ES-I3 (cell line): ENCODE results near the gene KIF5C.

Experiments
- H3K36me3 ChIP-seq: 2 replicates; pipeline ENCODE4 v1.6.1; 2013; ENCODE audit warnings: mild to moderate bottlenecking, low read length, control low read depth, moderate library complexity; ENCODE audit not compliant: insufficient read depth
- H3K4me1 ChIP-seq: 2 replicates; pipeline ENCODE4 v1.6.1; 2013; ENCODE audit warnings: mild to moderate bottlenecking, control low read depth, low read length; ENCODE audit not compliant: insufficient read depth
- H3K9ac ChIP-seq: 2 replicates; pipeline ENCODE4 v1.6.1; 2013; ENCODE audit warnings: low read depth, mild to moderate bottlenecking, low read length, moderate library complexity
- H3K9me3 ChIP-seq: 2 replicates; pipeline ENCODE4 v1.6.1; 2013; ENCODE audit warnings: mild to moderate bottlenecking, low read length, moderate library complexity; ENCODE audit not compliant: control insufficient read depth, insufficient read depth

Gene KIF5C

GRCh38 chr2:149038442-149039212 lies 163.6 kb downstream of the KIF5C start, which contains the start of gene LYPD6B:
Gene LYPD6B (plus strand): TSS chr2:149038699. CDS start chr2:149130949, 92,250 bp downstream.
- Histone ChIP-seq H3K9me3 (no peaks in the 10 kb centered on the region), H3K36me3 (no peaks in the 10 kb centered on the region), H3K9ac (peak within 1 kb of the TSS; percentile 71), H3K4me1 (0 out of 2 replicates have a peak, but pooled peaks cover 6% of the 10 kb centered on the region)

GRCh38 chr2:149039213-149039724 lies 164.2 kb downstream of the KIF5C start:
- H3K4me1 ChIP-seq = 0 out of 2 replicates have a peak, but pooled peaks cover 5% of the 10 kb centered on the region
- no peaks in the 10 kb centered on the region for H3K9me3 ChIP-seq
- H3K36me3 ChIP-seq = no peaks in the 10 kb centered on the region
- peak overlapping the region; percentile 71 for H3K9ac ChIP-seq

- Histone ChIP-seq H3K9ac (no peak overlapping the region), H3K4me1 (0 out of 2 replicates have a peak, but pooled peaks cover 2% of the 10 kb centered on the region)
These were observed 165.4 kb downstream of the KIF5C start for GRCh38 chr2:149040451-149040850.

GRCh38 chr2:149041482-149041881 lies 166.5 kb downstream of the KIF5C start:
- Histone ChIP-seq H3K36me3 (no peaks in the 10 kb centered on the region), H3K9ac (no peak overlapping the region), H3K9me3 (no peaks in the 10 kb centered on the region), H3K4me1 (0 out of 2 replicates have a peak, but pooled peaks cover 2% of the 10 kb centered on the region)

More at GRCh38 chr2:149040451-149040850, 165.4 kb downstream of the KIF5C start:
- Histone ChIP-seq H3K36me3 (no peaks in the 10 kb centered on the region), H3K9me3 (no peaks in the 10 kb centered on the region)

- Histone ChIP-seq H3K4me1 (0 out of 2 replicates have a peak, but pooled peaks cover 2% of the 10 kb centered on the region), H3K9ac (no peak overlapping the region), H3K9me3 (no peaks in the 10 kb centered on the region), H3K36me3 (no peaks in the 10 kb centered on the region)
These were observed 167.9 kb downstream of the KIF5C start for GRCh38 chr2:149042881-149043280.

GRCh38 chr2:149044500-149044899 lies 169.5 kb downstream of the KIF5C start:
- Histone ChIP-seq H3K4me1 (no peaks in the 10 kb centered on the region), H3K9ac (no peak overlapping the region), H3K36me3 (no peaks in the 10 kb centered on the region), H3K9me3 (no peaks in the 10 kb centered on the region)

GRCh38 chr2:149047118-149047517 lies 172.1 kb downstream of the KIF5C start:
- no peaks in the 10 kb centered on the region for H3K4me1 ChIP-seq
- no peaks in the 10 kb centered on the region for H3K36me3 ChIP-seq
- H3K9ac ChIP-seq = no peak overlapping the region
- no peaks in the 10 kb centered on the region for H3K9me3 ChIP-seq

GRCh38 chr2:149049142-149049541 lies 174.1 kb downstream of the KIF5C start:
- Histone ChIP-seq H3K9ac (no peak overlapping the region), H3K4me1 (no peaks in the 10 kb centered on the region)

GRCh38 chr2:149050188-149050587 lies 175.2 kb downstream of the KIF5C start:
- Histone ChIP-seq H3K9ac (no peak overlapping the region), H3K36me3 (no peaks in the 10 kb centered on the region), H3K9me3 (no peaks in the 10 kb centered on the region), H3K4me1 (no peaks in the 10 kb centered on the region)

More at GRCh38 chr2:149049142-149049541, 174.1 kb downstream of the KIF5C start:
- Histone ChIP-seq H3K9me3 (no peaks in the 10 kb centered on the region), H3K36me3 (no peaks in the 10 kb centered on the region)

- Histone ChIP-seq H3K36me3 (no peaks in the 10 kb centered on the region), H3K9ac (no peak overlapping the region; the same call in 1 of the 2 replicates), H3K4me1 (no peaks in the 10 kb centered on the region), H3K9me3 (no peaks in the 10 kb centered on the region)
These were observed 180.7 kb downstream of the KIF5C start for GRCh38 chr2:149055751-149056150.

- H3K4me1 ChIP-seq = no peaks in the 10 kb centered on the region
- no peaks in the 10 kb centered on the region for H3K9me3 ChIP-seq
- no peak overlapping the region for H3K9ac ChIP-seq
- H3K36me3 ChIP-seq = no peaks in the 10 kb centered on the region
These were observed 181.7 kb downstream of the KIF5C start for GRCh38 chr2:149056541-149057255.

GRCh38 chr2:149057401-149057800 lies 182.4 kb downstream of the KIF5C start:
- H3K9me3 ChIP-seq = no peaks in the 10 kb centered on the region
- no peak overlapping the region for H3K9ac ChIP-seq
- H3K36me3 ChIP-seq = no peaks in the 10 kb centered on the region
- H3K4me1 ChIP-seq = peaks cover 2% of the 10 kb centered on the region; the same call in 1 of the 2 replicates

GRCh38 chr2:149058936-149059335 lies 183.9 kb downstream of the KIF5C start:
- H3K9ac ChIP-seq = no peak overlapping the region
- no peaks in the 10 kb centered on the region for H3K36me3 ChIP-seq

GRCh38 chr2:149059822-149060221 lies 184.8 kb downstream of the KIF5C start:
- Histone ChIP-seq H3K36me3 (no peaks in the 10 kb centered on the region), H3K9ac (no peak overlapping the region), H3K9me3 (no peaks in the 10 kb centered on the region), H3K4me1 (peaks cover 7% of the 10 kb centered on the region; the same call in 1 of the 2 replicates)

More at GRCh38 chr2:149058936-149059335, 183.9 kb downstream of the KIF5C start:
- Histone ChIP-seq H3K9me3 (no peaks in the 10 kb centered on the region), H3K4me1 (peaks cover 4% of the 10 kb centered on the region; the same call in 1 of the 2 replicates)
